IPS DF 6.9 (cell line): ENCODE results near the gene USP27X.

Experiments used
- DNase-seq: peaks from one replicate; pipeline ENCODE4 v3.0.0-alpha.2; 2013; ENCODE audit warnings: low read depth, low spot score
- H3K27ac ChIP-seq: one replicate; pipeline ENCODE4 v1.5.1; 2013; ENCODE audit warnings: low read length, control low read depth
- H3K27me3 ChIP-seq: 2 replicates; pipeline ENCODE4 v1.6.1; 2013; ENCODE audit warnings: mild to moderate bottlenecking, low read length; ENCODE audit not compliant: control insufficient read depth, insufficient read depth
- H3K36me3 ChIP-seq: 2 replicates; pipeline ENCODE4 v1.6.1; 2013; ENCODE audit warnings: low read length; ENCODE audit not compliant: control insufficient read depth, insufficient read depth
- H3K4me1 ChIP-seq: 2 replicates; pipeline ENCODE4 v1.6.1; 2013; ENCODE audit warnings: low read length; ENCODE audit not compliant: control insufficient read depth, insufficient read depth
- H3K4me3 ChIP-seq: 2 replicates; pipeline ENCODE4 v1.5.1; 2013; ENCODE audit warnings: mild to moderate bottlenecking, low read length
- H3K9me3 ChIP-seq: 2 replicates; pipeline ENCODE4 v1.6.1; 2013; ENCODE audit warnings: low read length, inconsistent platforms; ENCODE audit not compliant: control insufficient read depth, insufficient read depth
- WGBS: extraction: QIAGEN DNeasy Blood & Tissue Kit; methylation state at CpG from one replicate; pipeline ENCODE4 v1.1.7; 2013; ENCODE audit warnings: mixed read lengths, missing lambda C conversion rate; ENCODE audit not compliant: insufficient read length, insufficient coverage; 5-methylcytosine and 5-hydroxymethylcytosine counted together

USP27X gene

GRCh38 chrX:49922291-49923241, 43.3 kb downstream of the USP27X start, which contains the start of gene CLCN5:
Gene CLCN5, plus strand, starts transcription at chrX:49922596. Its CDS starts 2,703 bp downstream, at chrX:49925299.
- H3K27ac ChIP-seq, result no peak within 1 kb of the TSS

GRCh38 chrX:49925176-49925575, 45.9 kb downstream of the USP27X start:
- no peaks in the 10 kb centered on the region; the same call in 1 of the 2 replicates for H3K36me3 ChIP-seq
- no peaks in the 10 kb centered on the region for H3K4me1 ChIP-seq
- H3K9me3 ChIP-seq, result no peaks in the 10 kb centered on the region
- no peak for DNase-seq
- peaks cover 2% of the 10 kb centered on the region; the same call in 1 of the 2 replicates for H3K27me3 ChIP-seq
- H3K27ac ChIP-seq, result no peak overlapping the region
- WGBS, result no CpG with 5 or more reads among the region's 2 CpGs
- no peak overlapping the region for H3K4me3 ChIP-seq

More at GRCh38 chrX:49922291-49923241, 43.3 kb downstream of the USP27X start, which contains the start of gene CLCN5:
- peak; percentile 60 for DNase-seq
- H3K4me1 ChIP-seq, result no peaks in the 10 kb centered on the region
- peak within 1 kb of the TSS; percentile 66 for H3K4me3 ChIP-seq
- no peaks in the 10 kb centered on the region for H3K9me3 ChIP-seq
- peaks cover 2% of the 10 kb centered on the region; the same call in 1 of the 2 replicates for H3K27me3 ChIP-seq
- no peaks in the 10 kb centered on the region; the same call in 1 of the 2 replicates for H3K36me3 ChIP-seq
- no CpG with 5 or more reads among the region's 83 CpGs for WGBS

- no peaks in the 10 kb centered on the region for H3K27me3 ChIP-seq
- no peaks in the 10 kb centered on the region for H3K9me3 ChIP-seq
- no peak overlapping the region for H3K4me3 ChIP-seq
- H3K4me1 ChIP-seq, result no peaks in the 10 kb centered on the region
- H3K27ac ChIP-seq, result no peak overlapping the region
- no CpG with 5 or more reads among the region's 1 CpG for WGBS
- DNase-seq, result no peak
- no peaks in the 10 kb centered on the region; the same call in 1 of the 2 replicates for H3K36me3 ChIP-seq
These were observed 50.8 kb downstream of the USP27X start for GRCh38 chrX:49930039-49930438.
